HG03469 (cell line): ENCODE data around the gene ADIPOQ.
"Not testable (repeated sequence)": the region's sequence is repeated elsewhere in the genome, so short reads cannot be mapped to it uniquely, and the experiment has no call there.

Source experiments
- ATAC-seq: cut with Tn5 transposase; IDR thresholded peaks from one replicate; pipeline ENCODE4 v1.9.1; 2021; ENCODE audit warnings: mild to moderate bottlenecking, moderate library complexity, moderate number of reproducible peaks; ENCODE audit not compliant: unreplicated experiment

Gene ADIPOQ

GRCh38 chr3:186870421-186871201, 28.1 kb downstream of the ADIPOQ start:
- ATAC-seq = no peak

GRCh38 chr3:186871403-186871924, 29.0 kb downstream of the ADIPOQ start:
- ATAC-seq = no peak

- not testable (repeated sequence) for ATAC-seq
Observed at GRCh38 chr3:186873796-186874195, 31.3 kb downstream of the ADIPOQ start.

- ATAC-seq = not testable (repeated sequence)
Observed at GRCh38 chr3:186874216-186874615, 31.7 kb downstream of the ADIPOQ start.

- ATAC-seq = not testable (repeated sequence)
Observed at GRCh38 chr3:186874841-186875240, 32.3 kb downstream of the ADIPOQ start.

- no peak for ATAC-seq
Observed at GRCh38 chr3:186875708-186876107, 33.2 kb downstream of the ADIPOQ start.

GRCh38 chr3:186879781-186880180, 37.3 kb downstream of the ADIPOQ start:
- ATAC-seq = no peak

GRCh38 chr3:186880406-186880805, 37.9 kb downstream of the ADIPOQ start:
- no peak for ATAC-seq

GRCh38 chr3:186882150-186882524, 39.6 kb downstream of the ADIPOQ start:
- no peak for ATAC-seq

GRCh38 chr3:186882881-186883685, 40.6 kb downstream of the ADIPOQ start:
- no peak for ATAC-seq

GRCh38 chr3:186883686-186884058, 41.2 kb downstream of the ADIPOQ start:
- no peak for ATAC-seq

- not testable (repeated sequence) for ATAC-seq
Observed at GRCh38 chr3:186884868-186885267, 42.4 kb downstream of the ADIPOQ start.

GRCh38 chr3:186886202-186886981, 43.9 kb downstream of the ADIPOQ start:
- ATAC-seq = no peak

- not testable (repeated sequence) for ATAC-seq
Observed at GRCh38 chr3:186887507-186887938, 45.0 kb downstream of the ADIPOQ start.

- ATAC-seq = no peak
Observed at GRCh38 chr3:186888569-186888968, 46.1 kb downstream of the ADIPOQ start.

- not testable (repeated sequence) for ATAC-seq
Observed at GRCh38 chr3:186889698-186890097, 47.2 kb downstream of the ADIPOQ start.

- ATAC-seq = no peak
Observed at GRCh38 chr3:186890911-186891310, 48.4 kb downstream of the ADIPOQ start.

GRCh38 chr3:186893071-186893470, 50.6 kb downstream of the ADIPOQ start:
- ATAC-seq = not testable (repeated sequence)

- ATAC-seq = no peak
Observed at GRCh38 chr3:186895406-186895805, 52.9 kb downstream of the ADIPOQ start.

- ATAC-seq = no peak
Observed at GRCh38 chr3:186896006-186896405, 53.5 kb downstream of the ADIPOQ start.

- no peak for ATAC-seq
Observed at GRCh38 chr3:186896875-186897274, 54.4 kb downstream of the ADIPOQ start.
